HG02970 (cell line): ENCODE data around the gene SPATA33.

Experiments used
- ATAC-seq: cut with Tn5 transposase; IDR thresholded peaks from one replicate; pipeline ENCODE4 v1.9.1; 2021; ENCODE audit warnings: mild to moderate bottlenecking, moderate library complexity, moderate number of reproducible peaks; ENCODE audit not compliant: unreplicated experiment, low FRiP score

SPATA33 gene

GRCh38 chr16:89657442-89658220, at the start of gene SPATA33, which contains the start of gene CHMP1A:
Gene SPATA33 (plus strand): TSS chr16:89657836. CDS start chr16:89657912, 76 bp downstream.
Gene CHMP1A (minus strand): TSS chr16:89657708. CDS start chr16:89657588, 120 bp downstream.
- peak; percentile 95 for ATAC-seq

DNA sequence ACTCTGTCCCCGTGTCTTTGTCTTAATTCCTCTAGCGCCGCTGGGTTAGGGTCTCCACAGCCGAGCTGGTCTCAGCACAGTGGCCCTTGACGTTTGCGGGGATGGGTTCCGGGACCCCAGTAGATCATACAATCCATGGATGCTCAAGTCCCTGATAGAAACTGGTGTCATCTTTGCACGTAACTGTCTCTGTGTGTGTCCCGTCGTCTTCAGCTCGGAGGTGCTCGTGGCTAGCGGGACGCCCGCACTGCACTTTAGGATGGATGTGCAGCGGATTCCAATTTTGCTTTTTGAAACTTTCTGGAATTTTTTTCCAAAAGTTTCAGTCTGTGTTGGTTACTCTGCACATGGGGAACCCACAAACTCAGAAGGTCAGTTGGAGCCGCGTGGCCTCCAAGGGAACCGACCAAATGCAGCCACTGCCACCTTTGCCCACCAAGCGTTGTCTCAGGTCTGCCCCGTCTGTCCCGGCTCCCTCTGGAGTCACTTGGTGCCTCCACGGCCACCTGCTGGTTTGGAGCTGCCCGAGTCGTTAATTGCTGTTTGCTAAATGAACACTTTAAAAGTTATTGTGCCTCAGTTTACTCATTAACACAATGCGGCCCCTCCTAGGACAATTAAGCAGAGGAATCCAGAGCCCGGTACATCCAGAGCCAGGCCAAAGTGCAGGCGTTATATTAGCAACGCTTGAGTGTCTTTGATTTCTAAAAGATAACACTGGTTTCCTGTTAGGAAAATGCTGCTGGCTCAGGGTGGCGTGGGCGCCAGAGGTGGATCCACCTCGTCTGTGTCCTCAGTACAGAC, 49.5 kb upstream of the SPATA33 start:
- no peak for ATAC-seq

DNA sequence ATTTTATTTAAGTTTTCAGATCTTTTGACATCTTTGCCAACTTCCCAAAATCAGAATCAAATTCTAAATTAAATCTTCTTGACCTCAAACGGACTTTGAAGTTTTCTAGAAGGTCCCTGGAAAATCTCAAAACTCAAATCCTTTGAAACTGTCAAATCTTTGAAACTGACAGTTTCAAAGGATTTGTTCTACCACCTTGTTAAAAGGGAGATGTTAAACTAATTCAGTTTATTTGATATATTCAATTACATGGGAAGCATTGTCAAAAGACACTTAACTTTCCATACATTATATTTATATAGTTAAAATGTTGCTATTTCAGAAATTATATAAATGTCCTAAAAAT, 47.6 kb upstream of the SPATA33 start:
- ATAC-seq, result no peak

DNA sequence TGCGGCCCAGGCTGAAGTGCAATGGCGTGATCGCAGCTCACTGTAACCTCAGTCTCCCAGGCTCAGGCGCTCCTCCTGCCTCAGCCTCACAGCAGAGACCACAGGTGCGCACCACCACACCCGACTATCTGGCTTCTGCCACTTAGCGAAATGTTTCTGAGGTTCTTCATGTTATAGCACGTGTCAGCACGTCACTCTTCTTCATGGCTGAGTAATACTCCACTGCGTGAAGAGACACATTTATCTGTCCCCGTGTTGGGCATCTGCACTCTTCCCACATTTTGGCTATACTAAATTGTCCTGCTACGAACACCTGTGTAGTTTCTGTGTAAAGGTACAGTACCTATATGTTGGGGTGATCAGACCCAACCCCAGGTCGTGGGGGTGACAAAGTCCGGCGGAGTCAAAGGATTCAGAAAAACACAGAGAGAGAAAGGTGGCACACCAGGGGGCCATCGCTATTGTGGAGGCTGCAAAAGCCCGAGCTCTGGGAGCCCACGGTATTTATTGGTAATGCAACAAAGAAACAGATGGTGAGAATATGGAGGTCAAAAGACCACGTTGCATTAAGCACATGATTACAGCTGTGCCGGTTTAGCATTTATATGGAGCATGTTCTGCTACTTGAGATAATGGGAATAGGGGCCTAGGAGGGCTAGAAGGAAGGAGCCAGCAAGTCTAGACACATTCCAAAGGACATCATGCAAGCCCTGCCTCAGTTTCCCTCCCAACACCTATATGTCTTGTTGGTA, 45.0 kb upstream of the SPATA33 start:
- ATAC-seq, result no peak

DNA sequence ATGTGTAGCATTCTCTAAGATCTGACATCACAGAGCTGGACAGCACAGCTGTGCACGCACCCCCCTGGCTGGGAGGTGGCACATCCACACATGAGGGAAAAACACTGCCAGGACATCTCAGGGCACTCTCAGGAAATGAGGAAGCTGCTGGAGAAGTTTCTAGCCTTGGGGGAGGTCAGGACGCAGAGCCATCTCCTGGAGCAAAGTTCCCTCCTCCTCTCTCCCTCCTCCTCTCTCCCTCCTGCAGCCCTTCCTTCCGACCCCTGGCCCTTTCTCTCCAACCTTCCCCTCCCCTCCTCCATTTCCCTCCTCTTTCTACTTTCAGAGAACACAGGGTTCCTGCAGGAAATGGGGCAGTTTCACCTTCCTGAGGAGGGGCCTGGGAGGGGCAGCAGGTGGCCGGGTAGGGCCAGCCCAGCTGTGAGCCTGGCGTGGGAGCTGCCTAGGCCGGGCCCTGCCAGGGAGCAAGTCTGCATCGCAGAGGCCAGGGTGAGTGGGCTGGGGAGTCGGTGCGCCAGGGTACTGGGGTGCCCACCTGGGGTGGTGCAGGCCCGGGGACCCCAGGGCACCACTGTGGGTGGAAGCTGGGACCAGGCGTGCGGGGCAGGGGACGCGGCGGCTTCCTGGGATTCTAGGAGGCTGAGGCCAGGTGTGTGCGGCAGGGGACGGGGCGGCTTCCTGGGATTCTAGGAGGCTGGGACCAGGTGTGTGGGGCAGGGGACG, 44.2 kb upstream of the SPATA33 start, which contains the start of gene DPEP1:
Gene DPEP1, plus strand, starts transcription at position 412 of the 723 bp plus-strand sequence. CDS start 16,769 bp downstream, outside the sequence.
- no peak for ATAC-seq

DNA sequence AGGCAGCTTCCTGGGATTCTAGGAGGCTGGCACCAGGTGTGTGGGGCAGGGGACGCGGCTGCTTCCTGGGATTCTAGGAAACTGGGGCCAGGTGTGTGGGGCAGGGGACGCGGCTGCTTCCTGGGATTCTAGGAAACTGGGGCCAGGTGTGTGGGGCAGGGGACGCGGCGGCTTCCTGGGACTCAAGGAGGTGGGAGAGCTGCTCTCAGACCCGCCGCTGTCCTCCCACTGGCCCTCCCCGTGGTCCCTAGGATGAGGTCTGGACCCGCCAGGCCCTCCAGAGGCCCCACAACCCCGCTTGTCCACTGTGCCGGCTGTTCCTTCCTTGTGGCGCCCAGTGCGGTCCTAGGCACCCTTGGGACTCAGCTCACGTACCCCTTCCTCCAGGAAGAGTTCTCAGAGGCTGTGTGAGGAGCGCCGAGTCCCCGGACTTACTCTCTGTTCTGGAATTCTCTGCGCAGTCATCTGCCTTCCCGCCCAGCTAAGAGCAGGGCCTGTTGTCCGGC, 43.6 kb upstream of the SPATA33 start:
- ATAC-seq, result no peak

DNA sequence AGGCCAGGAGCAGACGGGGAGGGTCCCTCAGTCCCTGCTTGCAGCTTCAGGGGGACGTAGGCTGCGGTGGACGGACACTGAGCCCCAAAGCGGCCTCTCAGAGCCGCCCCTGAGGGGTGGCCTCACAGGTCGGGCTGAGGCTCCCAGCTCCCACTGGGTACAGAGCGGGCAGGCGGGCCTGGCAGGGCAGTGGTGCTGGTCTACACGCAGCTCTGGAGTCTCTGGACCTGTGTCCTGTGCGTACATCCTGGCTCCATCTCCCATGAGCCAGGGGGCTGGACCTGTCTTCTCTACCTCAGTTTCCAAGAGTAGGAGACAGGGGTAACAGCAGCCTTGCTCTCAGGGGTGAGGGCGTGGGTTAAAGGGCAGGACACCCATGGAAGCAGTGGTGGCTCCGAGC, 42.5 kb upstream of the SPATA33 start:
- ATAC-seq, result no peak

- ATAC-seq, result no peak
Observed at GRCh38 chr16:89615596-89616090, 42.0 kb upstream of the SPATA33 start.

GRCh38 chr16:89616623-89617022, 41.0 kb upstream of the SPATA33 start:
- ATAC-seq, result no peak

DNA sequence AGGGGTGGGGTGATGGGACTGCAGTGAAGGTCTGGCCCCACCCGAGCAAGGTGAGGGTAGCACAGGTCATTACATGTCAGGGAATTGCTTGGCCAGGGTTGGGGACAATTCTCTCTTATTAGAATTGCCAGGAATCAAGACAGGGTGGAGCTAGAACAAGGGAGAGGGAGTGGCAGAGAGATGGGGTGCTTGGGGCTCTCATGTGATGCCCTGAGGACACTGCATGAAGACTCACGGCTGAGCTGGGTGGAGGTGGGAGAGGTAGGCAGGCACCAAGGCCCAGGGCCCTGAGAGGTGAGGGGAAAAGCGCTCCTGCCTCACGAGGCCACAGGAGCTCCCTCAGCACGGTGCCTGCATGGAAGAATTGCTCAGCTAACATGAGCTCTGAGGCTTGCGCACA, 40.6 kb upstream of the SPATA33 start:
- no peak for ATAC-seq

GRCh38 chr16:89618109-89618998, 39.3 kb upstream of the SPATA33 start:
- ATAC-seq, result no peak

DNA sequence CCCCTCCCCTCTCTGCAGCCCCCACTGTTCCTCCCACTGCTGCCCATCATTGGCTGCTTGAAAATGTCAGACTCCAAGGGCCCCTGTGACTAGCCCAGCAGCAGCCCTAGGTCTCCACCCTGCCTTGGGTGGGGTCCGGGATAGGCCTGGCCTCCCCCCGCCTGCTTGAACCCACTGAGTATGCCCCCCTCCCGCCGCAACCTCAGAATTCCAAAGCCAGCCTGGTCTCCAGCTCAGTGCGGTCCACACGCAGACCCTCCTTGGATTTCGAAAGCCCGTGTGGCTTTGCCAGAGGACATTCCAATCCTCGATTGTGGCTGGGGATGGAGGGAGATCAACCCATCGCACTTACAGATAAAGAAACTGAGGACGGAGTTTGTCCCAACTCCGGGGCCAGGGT, 37.8 kb upstream of the SPATA33 start:
- no peak for ATAC-seq

DNA sequence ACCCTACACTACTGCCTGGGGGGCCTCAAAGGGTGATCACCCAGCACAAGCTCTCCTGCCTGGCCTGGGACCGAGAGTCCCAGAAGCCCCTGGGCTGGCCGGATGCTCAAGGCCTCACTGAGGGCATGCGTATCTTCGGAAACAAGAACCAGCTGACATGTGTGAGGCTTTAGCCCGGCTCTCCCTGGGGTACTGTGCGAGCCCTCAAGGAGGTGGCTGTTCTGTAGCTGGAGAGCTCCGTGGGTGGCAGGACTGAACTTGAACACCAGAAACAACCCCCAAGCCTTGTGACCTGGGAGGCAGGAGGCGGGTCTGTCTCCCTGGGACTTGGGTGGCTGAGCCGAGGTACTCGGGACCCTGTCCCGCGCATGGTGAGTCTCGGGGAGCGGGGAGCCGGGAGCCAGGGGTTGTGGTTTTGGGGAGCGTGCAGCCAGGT, 37.2 kb upstream of the SPATA33 start:
- ATAC-seq, result no peak

- ATAC-seq, result no peak
Observed at GRCh38 chr16:89621136-89621697, 36.4 kb upstream of the SPATA33 start.

- no peak for ATAC-seq
Observed at GRCh38 chr16:89621698-89622409, 35.8 kb upstream of the SPATA33 start.

DNA sequence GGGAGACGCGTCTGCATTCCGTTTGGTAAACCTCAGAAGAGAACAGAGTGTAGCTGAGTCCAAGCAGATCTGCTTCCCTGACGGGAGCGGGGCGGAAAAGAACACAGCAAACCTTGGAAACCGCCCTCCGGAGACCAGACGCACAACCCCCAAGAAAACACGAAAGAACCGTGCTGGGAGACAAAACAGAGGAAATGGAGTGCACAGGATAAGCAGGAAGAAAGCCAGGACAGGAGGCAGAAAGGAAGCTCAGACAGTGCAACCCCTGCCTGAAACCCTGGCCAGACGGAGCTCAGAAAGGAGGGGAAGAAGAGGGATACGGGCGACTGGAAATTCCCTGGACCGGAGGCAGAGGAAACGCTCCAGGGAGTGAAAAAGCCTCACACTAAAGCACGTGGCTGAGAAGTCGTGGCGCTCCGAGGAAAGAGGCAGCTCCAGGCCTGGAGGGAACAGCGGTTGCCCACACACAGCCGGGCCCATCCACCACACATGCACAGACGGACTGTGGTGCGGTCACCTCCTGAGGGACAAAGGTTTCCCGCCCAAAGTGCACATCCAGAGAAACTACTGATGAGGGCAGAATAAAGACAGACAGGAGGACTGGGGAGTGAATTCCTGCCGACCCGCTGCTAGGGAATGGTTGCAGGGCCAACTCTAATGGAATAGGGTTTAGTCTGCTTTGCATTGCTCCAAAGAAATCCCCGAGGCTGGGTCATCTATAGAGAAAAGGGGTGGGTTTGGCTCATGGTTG, 34.0 kb upstream of the SPATA33 start:
- ATAC-seq, result no peak
